Measurements from ENCODE around the gene MAST4.

The MAST4 gene

DNA sequence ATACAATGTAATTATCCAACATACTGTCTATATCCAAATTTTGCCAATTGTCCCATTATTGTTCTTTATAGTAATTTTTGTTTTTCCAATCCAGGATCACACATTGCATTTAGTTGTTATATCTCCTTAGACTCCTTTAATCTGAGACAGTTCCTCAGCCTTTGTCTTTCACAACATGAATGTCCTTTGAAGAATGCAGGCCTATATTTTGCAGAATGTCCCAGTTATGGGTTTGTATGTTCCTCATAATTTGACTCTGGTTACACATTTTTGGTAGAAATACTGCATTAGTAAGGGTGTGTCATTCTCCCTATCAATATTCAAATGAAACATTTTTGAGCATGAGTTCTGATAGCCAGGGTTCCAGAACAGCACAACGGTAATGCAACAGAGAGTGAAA is 593.7 kb downstream of the MAST4 start:
- TF ChIP-seq, protein P1, sequence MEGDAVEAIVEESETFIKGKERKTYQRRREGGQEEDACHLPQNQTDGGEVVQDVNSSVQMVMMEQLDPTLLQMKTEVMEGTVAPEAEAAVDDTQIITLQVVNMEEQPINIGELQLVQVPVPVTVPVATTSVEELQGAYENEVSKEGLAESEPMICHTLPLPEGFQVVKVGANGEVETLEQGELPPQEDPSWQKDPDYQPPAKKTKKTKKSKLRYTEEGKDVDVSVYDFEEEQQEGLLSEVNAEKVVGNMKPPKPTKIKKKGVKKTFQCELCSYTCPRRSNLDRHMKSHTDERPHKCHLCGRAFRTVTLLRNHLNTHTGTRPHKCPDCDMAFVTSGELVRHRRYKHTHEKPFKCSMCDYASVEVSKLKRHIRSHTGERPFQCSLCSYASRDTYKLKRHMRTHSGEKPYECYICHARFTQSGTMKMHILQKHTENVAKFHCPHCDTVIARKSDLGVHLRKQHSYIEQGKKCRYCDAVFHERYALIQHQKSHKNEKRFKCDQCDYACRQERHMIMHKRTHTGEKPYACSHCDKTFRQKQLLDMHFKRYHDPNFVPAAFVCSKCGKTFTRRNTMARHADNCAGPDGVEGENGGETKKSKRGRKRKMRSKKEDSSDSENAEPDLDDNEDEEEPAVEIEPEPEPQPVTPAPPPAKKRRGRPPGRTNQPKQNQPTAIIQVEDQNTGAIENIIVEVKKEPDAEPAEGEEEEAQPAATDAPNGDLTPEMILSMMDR (conservative IDR thresholded peaks at IDR 0.05; ENCODE audit: low read depth, low read length) = no peak
- DNase-seq (ENCODE audit: low read depth) = no peak
- H3K4me3 ChIP-seq (ENCODE audit: low read depth, low read length) = no peak overlapping the region

DNA sequence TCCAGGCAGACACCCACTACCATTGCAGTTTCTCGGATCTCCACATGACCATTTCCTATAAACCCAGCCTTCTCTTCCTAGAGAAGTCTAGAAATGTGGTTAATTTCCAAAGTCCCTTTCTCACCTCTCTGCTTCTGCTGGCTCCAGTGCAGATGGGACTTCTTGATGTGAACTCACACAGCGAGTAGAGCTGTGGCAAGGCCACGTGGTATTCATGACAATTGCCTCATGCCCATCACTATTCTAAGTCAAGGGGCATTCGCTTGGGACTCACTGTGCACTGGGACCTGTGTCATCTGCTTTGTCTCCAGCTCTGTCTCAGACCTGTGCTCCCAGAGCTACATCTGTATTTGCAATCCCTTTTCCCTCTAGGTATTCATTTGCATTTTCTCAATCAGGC is 594.2 kb downstream of the MAST4 start:
- no peak overlapping the region for H3K4me3 ChIP-seq (ENCODE audit: low read depth, low read length)
- DNase-seq (ENCODE audit: low read depth) = no peak
- TF ChIP-seq, protein P1 (conservative IDR thresholded peaks at IDR 0.05; ENCODE audit: low read depth, low read length) = no peak

DNA sequence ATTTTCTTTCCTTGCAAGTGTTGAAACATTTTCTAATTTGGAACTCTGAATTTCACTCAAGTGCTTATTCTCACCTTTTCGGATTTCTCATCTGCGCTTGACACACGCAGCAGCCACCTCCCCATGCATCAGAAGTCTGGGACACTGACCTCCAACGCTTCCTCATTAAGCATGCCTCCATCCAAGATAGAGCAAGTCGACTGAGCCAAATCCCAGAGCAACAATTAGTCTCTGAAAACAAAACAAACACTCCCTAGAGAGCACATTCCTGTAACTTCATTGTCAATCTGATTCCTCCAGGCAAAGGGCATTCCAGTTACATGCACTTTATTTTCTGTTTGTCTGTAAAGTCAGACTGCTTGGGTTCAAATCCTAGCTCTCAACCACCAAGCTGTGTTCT is 594.7 kb downstream of the MAST4 start:
- TF ChIP-seq, protein P1 (conservative IDR thresholded peaks at IDR 0.05; ENCODE audit: low read depth, low read length) = no peak
- no peak for DNase-seq (ENCODE audit: low read depth)
- no peak overlapping the region for H3K4me3 ChIP-seq (ENCODE audit: low read depth, low read length)

DNA sequence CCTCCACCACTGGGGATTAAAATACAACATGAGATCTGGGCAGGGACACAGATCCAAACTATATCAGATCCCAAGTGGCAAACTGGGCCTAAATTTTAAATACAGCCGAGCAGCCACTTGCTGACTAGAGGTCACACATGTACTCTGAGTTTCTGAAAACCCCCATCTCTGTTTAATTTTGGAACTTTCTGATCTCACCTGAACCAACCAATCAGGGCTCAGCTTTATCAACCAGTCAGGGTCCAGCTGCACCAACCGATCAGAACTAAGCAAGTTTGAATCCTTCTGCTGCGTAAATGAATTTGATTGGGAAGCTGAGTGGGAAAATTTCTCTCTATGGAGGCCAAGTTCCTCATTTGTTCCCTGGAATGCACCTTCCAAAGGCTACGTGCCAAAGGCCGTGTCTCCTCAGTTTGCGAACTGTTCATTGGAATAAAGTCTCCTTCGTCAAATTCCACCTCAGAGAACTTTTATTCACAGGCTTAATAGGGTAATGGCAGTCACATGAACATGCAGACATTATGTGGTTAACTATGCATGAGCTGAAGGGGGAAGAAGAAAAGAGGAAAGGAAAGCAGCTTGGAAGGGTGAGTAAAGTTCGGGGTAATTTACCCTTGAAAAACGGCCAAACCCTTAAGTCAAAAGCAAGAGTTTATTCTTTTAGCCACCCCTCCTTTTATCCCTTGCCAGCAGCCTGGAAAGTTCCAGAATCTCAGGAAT is 596.7 kb downstream of the MAST4 start:
- TF ChIP-seq, protein P1 (conservative IDR thresholded peaks at IDR 0.05; ENCODE audit: low read depth, low read length) = no peak
- DNase-seq (ENCODE audit: low read depth) = no peak
- no peak overlapping the region for H3K4me3 ChIP-seq (ENCODE audit: low read depth, low read length)

DNA sequence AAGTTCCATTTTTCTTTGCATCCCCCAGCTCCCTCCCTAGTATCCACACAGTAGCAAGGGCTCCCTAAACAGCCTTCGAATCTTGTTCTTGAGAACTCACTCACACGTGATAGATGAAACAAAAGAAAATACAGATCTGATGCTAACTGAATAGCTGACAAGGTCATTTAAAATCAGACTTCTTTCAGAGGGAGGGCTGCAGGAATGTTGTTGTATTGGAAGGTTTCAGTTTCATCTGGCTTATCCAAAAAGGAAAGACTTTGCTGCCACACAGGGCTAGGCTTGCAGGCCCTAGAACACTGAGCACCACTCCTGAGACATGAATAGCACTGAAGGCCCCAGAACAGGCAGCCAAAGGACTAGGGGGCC is 597.2 kb downstream of the MAST4 start:
- TF ChIP-seq, protein P1 (conservative IDR thresholded peaks at IDR 0.05; ENCODE audit: low read depth, low read length) = no peak
- H3K4me3 ChIP-seq (ENCODE audit: low read depth, low read length) = no peak overlapping the region
- DNase-seq (ENCODE audit: low read depth) = no peak

DNA sequence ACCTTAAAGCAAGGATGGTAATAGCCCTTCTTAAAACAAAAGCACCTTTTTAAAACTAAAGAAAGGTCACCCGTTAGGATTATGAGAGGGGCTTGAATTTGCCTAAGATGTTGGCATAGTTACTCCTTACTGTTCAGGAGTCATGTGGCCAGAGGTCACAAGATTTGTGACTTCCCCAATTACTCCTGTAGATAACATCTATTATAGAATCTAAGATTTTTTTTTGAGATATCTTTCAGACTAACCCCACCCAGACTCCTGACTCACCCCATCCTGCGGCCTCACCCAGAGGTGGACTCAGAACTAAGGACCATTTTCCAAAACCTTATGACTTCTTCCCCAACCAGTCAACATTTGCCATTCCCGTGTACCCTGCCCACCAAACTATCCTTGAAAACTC is 598.0 kb downstream of the MAST4 start:
- DNase-seq (ENCODE audit: low read depth) = no peak
- H3K4me3 ChIP-seq (ENCODE audit: low read depth, low read length) = no peak overlapping the region
- TF ChIP-seq, protein P1 (conservative IDR thresholded peaks at IDR 0.05; ENCODE audit: low read depth, low read length) = no peak

All from choroid plexus epithelial cell (primary cell).